Measurements from ENCODE around the gene IZUMO2.
"Not testable (repeated sequence)": the region's sequence is repeated elsewhere in the genome, so short reads cannot be mapped to it uniquely, and the experiment has no call there.

DNA sequence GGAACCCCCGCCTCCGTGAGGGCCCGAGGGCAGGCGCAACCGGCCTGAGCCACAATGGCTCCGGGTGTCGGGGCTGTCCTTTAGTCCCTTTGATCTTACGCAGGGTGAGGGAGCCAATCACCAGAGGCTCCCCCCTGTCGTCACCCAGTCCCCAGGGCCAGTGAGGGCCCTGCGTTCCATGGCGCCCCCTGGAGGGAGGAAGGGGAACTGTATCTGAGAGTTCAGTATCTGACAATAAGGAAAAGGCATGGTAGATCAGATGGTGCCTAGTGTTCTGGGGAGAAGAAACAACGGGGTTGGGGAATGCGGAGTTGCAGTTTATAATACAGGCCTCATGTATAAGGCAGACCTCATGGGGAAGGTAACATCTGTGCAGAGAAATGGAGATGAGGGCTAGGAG lies 59.1 kb downstream of the IZUMO2 start:
- TF ChIP-seq JUND (IDR thresholded peaks at IDR 0.05; ENCODE audit: low read depth, low read length); MXI1 (IDR thresholded peaks at IDR 0.05; ENCODE audit: low read depth, low read length); TARDBP (IDR thresholded peaks at IDR 0.05; ENCODE audit: borderline replicate concordance); ZZZ3 (IDR thresholded peaks at IDR 0.05; ENCODE audit: control insufficient read depth, insufficient read length, low read depth); BCLAF1 (IDR thresholded peaks at IDR 0.05); NFYB (IDR thresholded peaks at IDR 0.05; ENCODE audit: insufficient read depth, low read depth, low read length); YBX1 (IDR thresholded peaks at IDR 0.05); JUNB (IDR thresholded peaks at IDR 0.05): not testable (repeated sequence)
- TF ChIP-seq, protein P1, sequence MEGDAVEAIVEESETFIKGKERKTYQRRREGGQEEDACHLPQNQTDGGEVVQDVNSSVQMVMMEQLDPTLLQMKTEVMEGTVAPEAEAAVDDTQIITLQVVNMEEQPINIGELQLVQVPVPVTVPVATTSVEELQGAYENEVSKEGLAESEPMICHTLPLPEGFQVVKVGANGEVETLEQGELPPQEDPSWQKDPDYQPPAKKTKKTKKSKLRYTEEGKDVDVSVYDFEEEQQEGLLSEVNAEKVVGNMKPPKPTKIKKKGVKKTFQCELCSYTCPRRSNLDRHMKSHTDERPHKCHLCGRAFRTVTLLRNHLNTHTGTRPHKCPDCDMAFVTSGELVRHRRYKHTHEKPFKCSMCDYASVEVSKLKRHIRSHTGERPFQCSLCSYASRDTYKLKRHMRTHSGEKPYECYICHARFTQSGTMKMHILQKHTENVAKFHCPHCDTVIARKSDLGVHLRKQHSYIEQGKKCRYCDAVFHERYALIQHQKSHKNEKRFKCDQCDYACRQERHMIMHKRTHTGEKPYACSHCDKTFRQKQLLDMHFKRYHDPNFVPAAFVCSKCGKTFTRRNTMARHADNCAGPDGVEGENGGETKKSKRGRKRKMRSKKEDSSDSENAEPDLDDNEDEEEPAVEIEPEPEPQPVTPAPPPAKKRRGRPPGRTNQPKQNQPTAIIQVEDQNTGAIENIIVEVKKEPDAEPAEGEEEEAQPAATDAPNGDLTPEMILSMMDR (IDR thresholded peaks at IDR 0.05 in 2 of 3, conservative IDR thresholded peaks at IDR 0.05 in 1 of 3; ENCODE audit: control insufficient read depth in 2 of 3, extremely low read depth in 1 of 3, insufficient read depth in 1 of 3, low read depth in 3 of 3, low read length in 3 of 3) = not testable (repeated sequence)

Data from GM12878 (cell line).